GM23248 (cell line): ENCODE data around the gene KIF16B.

Experiments
- EZH2 ChIP-seq: fragments of 200-600 bp; sonication (generic); IDR thresholded peaks from 2 replicates; pipeline ENCODE4 v1.6.1; 2018; ENCODE audit warnings: antibody characterized with exemption, mild to moderate bottlenecking; ENCODE audit not compliant: insufficient read depth, poor library complexity, severe bottlenecking
- EZH2phosphoT487 ChIP-seq: fragments of 200-600 bp; sonication (generic); IDR thresholded peaks from 2 replicates; pipeline ENCODE4 v1.6.1; 2018; ENCODE audit warnings: antibody characterized with exemption, moderate library complexity, mild to moderate bottlenecking, low read depth; ENCODE audit not compliant: insufficient read depth

- TF ChIP-seq EZH2phosphoT487 = no peak
- no peak for TF ChIP-seq EZH2
Measured at GRCh38 chr20:16472045-16472872, 101.0 kb downstream of the KIF16B start.
